HG03439 (cell line): ENCODE results near the gene SIN3B.
A peak's percentile ranks its signal among the peaks of the same experiment; 100 is the strongest.

Experiments
- ATAC-seq: cut with Tn5 transposase; IDR thresholded peaks from one replicate; pipeline ENCODE4 v1.9.1; 2021; ENCODE audit warnings: mild to moderate bottlenecking, moderate library complexity; ENCODE audit not compliant: unreplicated experiment

SIN3B gene

GRCh38 chr19:16887353-16888265 is 58.4 kb downstream of the SIN3B start:
- ATAC-seq, result no peak

GRCh38 chr19:16888629-16889365 is 59.6 kb downstream of the SIN3B start, which contains the start of gene F2RL3:
TSS of gene F2RL3 (plus strand) at chr19:16888999. CDS start at chr19:16889190, 191 bp downstream.
- no peak for ATAC-seq

- ATAC-seq, result no peak
Measured at GRCh38 chr19:16889366-16889882, 60.2 kb downstream of the SIN3B start.

GRCh38 chr19:16889883-16890460 is 60.8 kb downstream of the SIN3B start:
- ATAC-seq, result no peak

GRCh38 chr19:16890461-16891184 is 61.4 kb downstream of the SIN3B start:
- no peak for ATAC-seq

GRCh38 chr19:16891696-16892382 is 62.6 kb downstream of the SIN3B start:
- ATAC-seq, result no peak

GRCh38 chr19:16892436-16892835 is 63.2 kb downstream of the SIN3B start:
- no peak for ATAC-seq

GRCh38 chr19:16892868-16893685 is 63.9 kb downstream of the SIN3B start:
- ATAC-seq, result no peak

GRCh38 chr19:16893686-16893989 is 64.4 kb downstream of the SIN3B start:
- no peak for ATAC-seq

- no peak for ATAC-seq
Measured at GRCh38 chr19:16894080-16894479, 64.9 kb downstream of the SIN3B start.

- ATAC-seq, result no peak
Measured at GRCh38 chr19:16895467-16896145, 66.4 kb downstream of the SIN3B start.

- peak; percentile 25 for ATAC-seq
Measured at GRCh38 chr19:16896146-16897028, 67.2 kb downstream of the SIN3B start.

- ATAC-seq, result peak; percentile 55
Measured at GRCh38 chr19:16897029-16897855, 68.0 kb downstream of the SIN3B start.

GRCh38 chr19:16897856-16898161 is 68.6 kb downstream of the SIN3B start:
- ATAC-seq, result no peak

- no peak for ATAC-seq
Measured at GRCh38 chr19:16898361-16899015, 69.3 kb downstream of the SIN3B start.

- ATAC-seq, result no peak
Measured at GRCh38 chr19:16899566-16900075, 70.4 kb downstream of the SIN3B start.
